HG03378 (cell line): Measurements from ENCODE around the gene IRF2.
A peak's percentile ranks its signal among the peaks of the same experiment; 100 is the strongest.

Source experiments
- ATAC-seq: cut with Tn5 transposase; IDR thresholded peaks from one replicate; pipeline ENCODE4 v1.9.1; 2021; ENCODE audit warnings: mild to moderate bottlenecking, moderate library complexity; ENCODE audit not compliant: unreplicated experiment

The IRF2 gene

DNA sequence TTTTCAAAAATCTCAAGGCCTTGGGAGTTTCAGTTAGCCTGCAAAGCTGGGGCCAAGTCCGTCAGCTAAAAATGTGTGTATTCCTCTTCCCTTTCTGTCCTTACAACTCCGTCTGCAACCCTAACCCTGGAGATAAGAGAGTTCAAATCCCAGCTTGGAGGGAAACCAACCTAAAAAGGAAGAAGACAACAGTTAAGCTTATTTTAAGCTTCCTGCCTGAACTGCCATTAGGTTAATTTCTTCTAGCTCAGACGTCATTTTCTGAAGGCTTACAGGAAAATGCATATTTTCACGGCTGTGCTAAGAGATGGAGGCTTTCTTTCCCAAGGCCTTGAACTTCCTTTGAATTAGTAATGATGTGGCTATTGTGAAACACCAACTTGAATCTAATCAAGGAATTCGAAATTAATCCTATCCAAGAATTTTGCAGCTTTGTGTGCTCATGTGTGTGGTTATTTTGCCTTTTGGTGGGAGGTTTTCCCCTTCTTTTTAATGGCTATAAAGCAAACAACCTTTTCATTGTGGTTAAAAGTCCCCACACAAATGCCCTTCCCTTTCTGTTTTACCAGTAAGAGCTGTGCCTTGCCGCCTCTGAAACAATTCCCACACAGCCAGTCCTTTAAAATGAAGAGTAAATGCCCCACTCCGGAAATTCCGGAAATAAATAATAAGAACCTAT is 103.5 kb downstream of the IRF2 start:
- no peak for ATAC-seq

DNA sequence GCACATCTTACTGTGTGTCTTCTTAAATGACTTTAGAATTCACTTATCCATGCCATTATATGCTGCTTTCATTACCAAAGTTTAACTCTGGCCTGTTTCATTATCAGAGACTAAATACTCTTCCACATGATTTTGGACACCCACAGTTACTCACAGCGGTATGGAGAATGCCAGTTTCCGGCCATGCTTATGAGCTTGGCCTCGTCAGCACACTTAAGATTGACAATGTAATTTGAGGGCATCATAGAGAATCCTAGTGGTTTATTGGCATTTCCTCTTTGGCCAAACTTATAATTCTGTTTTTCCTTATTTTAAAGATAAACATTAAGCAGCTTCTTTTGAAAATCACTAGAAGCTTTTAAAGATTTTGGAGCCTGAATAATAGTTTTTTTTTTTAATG is 104.5 kb downstream of the IRF2 start:
- ATAC-seq, result no peak

DNA sequence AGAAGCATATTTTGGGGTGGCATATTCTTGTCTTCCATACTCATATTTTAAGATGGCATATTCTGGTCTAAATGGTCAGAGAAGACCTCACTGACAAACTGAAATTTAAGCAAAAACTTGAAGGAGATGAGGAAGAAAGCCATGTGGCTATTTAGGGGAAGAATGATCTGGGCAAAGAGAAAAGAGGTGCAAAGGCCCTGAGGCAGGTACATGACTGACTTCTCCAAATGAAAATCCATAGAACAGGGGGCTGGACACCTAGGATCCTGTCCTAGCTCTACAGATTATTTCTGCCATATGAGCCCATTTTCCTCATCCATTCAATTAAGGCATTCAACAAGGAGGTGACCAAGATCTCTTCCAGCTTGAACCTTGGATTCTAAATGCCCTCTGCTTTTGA is 105.6 kb downstream of the IRF2 start:
- no peak for ATAC-seq

DNA sequence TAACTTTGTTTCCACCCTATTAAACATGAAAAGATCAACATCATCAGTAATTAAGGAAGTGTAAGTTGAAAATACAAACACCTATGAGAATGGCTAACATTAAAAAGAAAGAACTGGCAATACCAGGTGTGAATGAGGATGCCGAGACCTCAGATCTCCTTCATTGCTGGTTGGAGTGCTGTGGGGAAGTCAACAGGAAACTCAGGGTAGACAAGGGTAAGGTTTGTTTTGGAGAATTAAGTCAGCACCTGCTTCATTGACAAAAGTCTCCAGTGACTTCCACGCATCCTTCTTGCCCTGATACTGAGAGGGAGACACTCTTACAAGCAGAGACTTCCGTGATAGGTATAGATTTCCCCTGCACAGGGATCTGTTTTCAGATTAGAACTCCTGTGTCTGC is 106.1 kb downstream of the IRF2 start:
- no peak for ATAC-seq

DNA sequence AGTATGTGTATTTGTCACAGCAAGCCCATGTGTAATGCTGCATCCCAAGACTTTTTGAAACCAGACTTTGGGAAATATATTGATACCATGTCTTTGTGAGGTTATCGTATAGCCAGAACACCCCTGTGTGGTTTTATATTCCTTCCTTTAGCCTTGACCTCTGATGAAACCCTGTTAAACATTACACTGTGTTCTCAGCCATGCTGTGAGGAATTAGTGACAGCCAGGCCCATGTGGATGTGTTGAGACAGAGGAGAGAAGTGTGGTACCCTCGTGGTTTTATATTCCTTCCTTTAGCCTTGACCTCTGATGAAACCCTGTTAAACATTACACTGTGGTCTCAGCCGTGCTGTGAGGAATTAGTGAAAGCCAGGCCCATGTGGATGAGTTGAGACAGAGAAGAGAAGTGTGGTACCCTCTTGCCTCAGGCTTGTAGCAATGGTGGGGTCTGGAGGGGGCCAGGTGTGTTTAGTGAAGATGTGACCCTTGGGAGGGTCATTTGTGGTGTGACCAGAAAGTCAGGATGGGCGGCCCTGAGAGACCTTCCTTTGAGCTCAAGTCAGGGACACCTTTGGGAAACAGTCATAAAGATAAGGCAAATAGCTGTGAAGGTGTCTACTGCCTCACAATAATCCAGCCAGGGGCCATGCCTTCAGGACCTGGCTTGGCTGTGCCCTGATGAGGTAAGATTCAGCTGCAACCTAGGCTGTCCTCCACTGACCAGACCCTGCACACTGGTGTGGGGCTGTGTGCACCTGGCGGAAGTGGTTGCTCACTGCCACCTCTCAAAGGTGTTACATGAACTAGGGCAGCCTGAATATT is 110.0 kb downstream of the IRF2 start:
- peak; percentile 87 for ATAC-seq

DNA sequence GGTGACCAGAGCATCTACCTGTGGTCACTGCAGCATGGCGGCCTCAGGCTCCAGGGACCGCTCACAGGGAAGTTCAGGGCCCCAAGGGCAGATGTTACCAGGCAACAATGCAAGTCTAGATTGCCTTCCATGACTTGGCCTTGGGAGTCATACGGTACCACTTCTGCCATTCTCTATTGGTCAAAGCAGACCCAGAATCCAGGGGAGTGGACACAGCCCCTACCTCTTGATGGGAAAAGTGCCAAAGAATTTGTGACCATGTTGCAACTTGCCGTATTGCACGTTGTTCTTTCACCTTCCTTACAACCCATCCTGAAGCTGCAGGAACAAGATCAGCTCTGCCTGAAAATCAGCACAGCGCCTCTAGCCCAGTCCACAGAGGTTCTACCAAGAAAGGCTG is 111.1 kb downstream of the IRF2 start:
- ATAC-seq, result no peak

DNA sequence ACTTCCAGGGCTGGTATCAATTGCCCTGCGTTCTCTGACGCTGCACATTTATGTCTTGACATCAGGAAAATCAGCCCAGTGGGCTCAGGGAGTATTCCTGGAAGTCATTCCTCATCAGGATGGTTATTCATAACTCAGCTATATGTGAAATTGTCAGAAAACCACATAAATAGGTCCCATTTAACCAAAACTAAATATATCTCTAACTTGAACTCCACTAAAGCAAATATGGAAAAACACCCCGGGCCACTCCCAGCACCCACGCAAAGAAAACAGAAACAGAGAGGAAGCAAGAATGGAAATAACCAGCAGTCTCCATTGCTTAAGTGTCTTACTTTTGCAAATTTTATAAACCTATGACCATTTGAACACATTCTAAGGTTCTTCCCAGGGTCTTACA is 112.0 kb downstream of the IRF2 start:
- no peak for ATAC-seq

DNA sequence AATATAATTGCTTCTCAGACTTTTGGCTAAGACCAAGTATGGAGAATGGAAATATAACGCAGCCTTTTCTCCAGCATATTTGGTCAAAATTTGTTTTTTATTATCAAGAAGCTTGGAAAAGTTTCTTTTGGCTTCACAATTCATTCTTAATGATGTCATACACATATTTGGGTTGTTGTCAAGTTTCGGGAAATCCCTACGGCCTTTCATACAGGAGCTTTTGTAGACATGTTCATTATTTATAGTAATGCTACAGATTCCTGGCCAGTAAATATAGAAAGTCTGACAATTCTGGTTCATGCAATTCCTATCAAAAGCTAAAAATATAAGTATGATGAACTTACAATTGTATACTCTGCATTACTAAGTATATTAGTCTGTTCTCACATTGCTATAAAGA is 112.9 kb downstream of the IRF2 start:
- no peak for ATAC-seq

DNA sequence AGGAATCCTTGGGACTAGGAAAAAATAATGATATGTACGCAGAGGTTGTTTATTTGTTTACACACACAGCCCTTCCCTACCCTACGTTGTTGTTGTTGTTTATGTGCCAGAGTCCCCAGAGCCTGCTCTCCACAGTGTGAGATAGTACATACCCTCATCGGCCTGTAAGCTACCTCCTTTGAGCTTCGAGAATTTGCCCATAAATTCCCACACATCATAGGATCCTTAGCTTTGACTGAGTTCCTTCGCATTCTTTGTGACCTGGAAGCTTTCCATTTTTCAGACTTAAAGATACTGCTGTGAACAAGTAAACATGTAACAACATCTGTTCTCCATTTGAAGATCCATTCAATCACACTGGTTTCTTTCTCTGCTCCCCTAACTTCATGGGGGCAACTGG is 114.5 kb downstream of the IRF2 start:
- ATAC-seq, result no peak

DNA sequence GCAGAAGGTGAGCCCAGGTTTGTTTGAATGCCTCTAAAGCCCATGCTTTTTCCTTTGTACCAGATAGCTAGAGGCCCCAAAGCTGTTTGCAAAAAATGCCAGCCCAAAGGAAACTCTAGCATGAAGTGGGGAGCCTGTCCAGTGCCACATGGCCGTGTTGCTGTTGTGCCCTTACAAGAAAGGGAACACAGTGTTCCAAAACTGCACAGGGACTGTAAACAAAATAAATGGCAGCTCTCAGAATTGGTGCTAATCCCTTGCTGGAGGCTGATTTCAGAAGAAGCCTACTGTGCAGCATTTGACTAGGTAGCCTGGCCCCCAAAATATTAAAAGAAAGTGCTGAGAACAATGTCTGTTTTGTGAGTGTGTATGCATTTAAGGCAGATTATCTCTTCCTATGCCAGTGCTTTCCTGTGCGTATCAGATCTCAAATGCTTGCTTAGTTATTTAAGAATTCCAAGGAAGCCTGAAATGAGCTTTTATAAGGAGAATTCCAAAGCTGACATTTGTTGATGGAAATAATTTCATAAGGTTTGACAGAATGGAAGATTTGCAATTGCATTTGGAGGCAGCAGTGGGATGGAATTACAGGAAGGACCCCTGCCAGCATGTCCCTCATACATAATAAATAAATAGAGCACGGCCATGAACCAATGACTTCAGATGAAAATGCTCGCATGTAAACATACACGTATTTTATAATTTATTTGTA is 115.7 kb downstream of the IRF2 start:
- ATAC-seq, result no peak

DNA sequence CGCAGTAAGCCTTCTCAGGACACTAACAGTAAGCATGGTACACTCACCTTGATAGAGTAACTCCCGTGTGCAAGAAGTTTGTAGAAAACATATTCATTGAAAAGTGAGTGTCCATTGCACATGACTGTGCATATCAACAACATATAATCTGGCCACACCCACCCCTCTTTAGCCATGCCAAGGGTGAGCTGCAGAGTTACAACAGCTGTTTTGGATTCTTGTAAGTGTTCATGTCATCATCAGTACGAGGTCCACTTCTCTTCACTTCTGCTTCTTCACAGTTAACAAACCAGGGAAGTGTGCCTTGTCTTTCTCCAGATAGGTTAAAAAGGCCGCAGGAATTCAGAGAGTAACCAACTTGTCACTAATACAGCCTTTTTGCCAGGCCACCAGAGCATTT is 116.6 kb downstream of the IRF2 start:
- ATAC-seq, result no peak

DNA sequence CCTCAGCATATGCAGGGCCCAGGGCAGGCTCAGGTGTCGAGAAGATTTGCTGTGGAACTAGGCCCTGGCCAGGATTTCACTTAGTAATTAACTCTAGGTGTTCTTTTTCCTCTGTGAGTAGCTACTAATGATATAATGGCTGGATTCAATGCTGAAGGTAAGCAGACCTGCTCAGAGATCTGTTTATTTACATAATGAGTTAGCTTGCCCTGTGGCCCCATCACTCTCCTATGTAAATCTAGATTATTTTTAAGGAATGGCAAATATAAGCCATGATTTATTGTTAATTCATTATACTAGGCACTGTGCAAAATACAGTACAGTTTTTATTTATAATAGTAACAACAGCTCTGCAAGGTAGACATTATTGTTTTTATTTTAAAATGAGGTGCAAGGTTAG is 117.2 kb downstream of the IRF2 start:
- ATAC-seq, result no peak

DNA sequence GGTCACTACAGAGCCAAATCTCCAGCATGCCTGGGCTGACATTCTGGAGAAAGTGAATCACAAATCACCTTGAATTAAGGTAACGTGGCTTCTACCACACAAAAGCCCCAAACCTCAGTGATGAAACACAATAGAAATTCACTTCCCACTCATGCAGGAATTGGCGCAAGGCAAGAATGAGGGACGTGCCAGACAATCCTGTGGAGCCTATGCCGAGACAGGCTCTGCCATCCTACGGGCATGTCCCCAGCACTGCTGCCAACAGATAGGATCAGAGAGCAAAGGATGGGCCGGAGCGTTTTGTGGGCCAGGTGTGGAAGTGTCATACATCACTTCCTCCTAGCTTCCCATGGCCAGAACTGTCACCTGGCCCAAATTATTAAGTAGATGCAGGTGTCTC is 118.0 kb downstream of the IRF2 start:
- ATAC-seq, result no peak

DNA sequence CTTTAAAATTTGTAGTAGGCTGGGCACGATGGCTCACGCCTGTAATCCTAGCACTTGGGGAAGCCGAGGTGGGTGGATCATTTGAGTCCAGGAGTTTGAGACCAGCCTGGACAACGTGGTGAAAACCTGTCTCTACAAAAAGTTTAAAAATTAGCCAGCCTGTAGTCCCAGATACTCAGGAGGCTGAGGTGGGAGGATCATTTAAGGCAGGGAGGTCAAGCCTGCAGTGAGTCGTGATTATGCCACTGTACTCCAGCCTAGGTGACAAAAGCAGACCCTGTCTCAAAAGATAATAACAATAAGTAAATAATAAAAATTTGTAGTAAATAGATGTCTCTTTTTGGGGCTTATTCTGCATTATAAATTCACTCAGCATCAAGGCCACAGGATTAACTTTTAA is 118.5 kb downstream of the IRF2 start:
- no peak for ATAC-seq

DNA sequence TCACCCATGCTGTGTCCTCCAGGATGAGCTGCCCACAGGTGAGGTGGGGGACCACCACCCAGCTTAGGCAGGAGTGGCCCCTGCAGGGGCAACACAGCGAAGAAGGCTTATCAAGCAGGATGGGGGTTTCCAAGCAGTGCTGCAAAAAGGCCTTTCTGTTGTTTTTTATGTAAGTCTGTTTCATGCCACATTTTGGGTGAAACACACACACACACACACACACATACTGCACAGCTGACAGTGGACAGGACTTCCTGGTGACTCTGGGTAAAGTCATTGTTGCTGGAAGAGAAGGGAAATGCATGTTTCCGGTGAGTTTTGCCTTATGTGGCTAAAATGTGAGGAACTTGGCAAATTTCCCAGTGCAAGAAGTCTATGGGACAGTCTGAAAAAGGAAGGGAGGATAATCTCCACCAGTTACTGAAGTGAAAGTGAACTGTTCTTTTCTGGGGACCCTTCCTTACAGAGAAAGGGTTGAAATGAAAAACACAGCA is 119.2 kb downstream of the IRF2 start:
- no peak for ATAC-seq

DNA sequence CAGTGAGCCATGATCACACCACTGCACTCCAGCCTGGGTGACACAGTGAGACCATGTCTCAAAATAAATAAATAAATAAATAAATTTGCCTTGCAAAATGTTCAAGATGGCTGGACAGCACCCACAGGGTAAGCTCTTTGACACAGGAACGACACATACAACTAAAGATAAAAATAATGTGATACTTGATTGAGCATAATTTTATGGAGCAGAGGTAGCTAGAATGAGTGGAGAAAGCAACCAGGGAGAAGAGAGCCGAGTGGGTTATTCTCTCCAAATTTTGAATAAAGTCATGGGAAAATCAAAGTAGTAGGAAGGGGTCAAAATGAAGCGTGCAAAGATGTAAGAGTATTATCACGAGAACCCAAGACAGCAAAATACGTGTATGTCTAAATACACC is 121.5 kb downstream of the IRF2 start:
- no peak for ATAC-seq

DNA sequence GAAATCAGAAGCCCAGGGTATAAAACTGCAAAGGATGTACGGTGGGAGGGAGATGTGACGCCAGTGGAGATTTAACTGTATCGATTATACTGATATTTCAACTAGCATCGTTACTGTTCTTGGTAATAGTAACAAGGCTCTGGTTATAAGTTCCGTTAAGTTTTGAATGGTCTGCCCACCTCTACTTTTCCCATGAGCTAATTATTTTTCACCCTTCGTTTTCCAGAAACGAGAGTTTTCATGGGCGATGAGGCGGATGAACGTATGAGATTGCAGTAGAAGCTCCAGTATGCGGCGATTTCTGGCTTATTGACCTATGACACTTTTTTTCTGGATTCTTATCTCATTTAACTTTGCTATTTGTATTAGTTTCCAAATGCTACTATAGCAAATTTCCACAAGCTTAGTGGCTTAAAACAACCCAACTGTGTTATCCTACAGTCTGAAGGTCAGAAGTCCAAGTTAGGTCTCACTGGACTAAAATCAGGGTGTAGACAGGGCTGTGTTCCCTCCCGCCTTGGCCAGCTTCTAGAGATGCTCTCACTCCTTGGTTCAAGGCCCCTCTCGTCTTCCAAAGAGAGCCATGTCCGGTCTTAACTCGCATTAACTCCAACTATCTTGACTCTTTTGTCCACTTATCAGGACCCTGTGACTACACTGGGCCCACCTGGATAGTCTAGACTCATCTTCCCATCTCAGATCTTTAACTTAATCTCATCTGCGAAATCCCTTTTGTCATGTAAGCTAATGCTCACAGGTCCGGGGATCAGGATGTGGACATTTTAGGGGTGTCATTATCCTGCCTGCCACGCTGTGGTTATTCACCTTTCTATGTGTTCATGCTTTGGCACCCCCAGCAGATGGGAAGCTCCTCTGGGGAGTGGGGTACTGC is 122.5 kb downstream of the IRF2 start:
- no peak for ATAC-seq

DNA sequence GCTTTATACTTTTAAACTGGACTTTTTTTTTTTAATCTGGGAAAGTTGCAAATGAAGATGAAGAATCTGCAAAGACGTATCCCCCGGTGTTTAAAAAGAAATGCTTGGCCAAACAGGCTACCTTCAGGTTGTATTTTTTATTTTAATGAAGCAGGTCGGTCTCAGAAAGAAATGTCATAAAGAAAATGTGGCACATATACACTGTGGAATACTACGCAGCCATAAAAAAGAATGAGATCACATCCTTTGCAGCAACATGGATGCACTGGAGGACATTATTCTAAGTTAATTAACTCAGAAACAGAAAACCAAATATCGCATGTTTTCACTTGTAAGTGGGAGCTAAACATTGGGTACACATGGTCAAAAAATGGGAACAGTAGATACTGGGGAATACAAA is 123.4 kb downstream of the IRF2 start:
- ATAC-seq, result no peak

DNA sequence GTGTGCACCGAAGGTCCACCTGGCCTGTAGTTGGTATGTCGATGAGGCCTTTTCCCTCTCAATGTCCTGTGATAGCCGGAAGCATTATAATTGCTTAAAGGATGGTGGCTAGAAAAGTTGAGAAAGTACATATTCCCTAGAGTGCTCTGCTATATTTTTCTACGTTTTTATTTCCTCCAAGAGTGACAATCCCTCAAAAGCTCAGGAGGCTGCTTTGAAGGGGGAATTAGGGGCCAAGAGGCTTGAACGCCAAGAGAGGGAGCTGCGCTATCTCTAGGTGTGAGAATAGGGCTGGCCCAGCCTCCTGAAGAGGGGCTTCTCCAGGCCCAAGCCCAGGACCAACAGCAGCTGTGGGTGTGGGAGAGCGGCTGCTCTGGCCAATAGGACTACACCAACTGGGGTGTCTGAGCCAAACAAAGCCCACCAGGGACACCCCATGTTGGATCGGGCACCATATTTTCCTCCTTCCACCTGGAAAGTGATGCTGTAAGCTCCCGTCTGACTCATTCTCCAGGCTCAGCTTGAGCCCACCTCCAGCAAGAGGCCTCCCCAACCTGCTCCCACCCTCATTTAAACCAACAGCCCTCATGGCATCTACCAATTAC is 124.0 kb downstream of the IRF2 start:
- ATAC-seq, result no peak

DNA sequence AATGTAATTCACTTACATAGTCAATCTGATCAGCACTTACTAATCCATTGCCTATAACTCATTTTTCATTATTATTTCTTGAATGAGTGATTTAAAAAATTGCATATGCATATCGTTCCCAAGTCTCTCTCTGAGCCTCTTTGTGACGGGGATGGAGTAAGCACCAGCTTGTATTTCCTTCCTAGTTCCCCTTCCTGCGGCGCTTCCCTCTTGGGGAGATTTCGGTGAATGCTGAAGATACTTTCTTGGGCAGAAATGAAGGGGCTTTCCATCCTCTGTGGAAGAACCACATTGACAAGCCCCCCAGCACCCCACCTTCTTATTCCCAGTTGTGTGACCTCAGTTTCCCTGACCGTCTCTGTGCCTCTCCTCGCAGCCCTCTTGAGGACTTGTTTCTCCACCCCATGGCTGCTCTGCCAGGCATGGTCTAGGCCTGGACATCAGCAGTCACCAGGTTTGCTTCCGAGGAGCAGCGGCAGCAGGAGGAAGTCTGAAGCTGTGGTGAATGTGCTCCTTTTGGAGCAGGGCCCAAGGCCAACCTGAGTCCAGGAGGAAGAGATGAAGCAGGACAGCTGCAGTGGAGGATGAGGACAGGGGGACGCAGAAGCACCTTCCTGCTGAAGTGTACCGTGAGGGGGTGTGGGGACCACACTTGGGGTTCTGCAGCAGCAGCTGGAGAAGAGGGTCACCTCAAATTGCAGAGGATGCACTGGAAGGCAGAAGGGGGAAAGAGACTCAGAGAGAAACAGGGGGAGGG is 124.9 kb downstream of the IRF2 start:
- ATAC-seq, result no peak
